Stimulated activated CD8-positive, alpha-beta memory T cell treated with anti-CD3 and anti-CD28 coated beads, Interleukin-7, amount 100 ng/mL, for 48 hours (primary cell): ENCODE measurements around the gene SMC4.

ENCODE experiments used
- DNase-seq, 2 donors: peaks; one replicate each; pipeline ENCODE4 v3.0.0-alpha.2; 2020; ENCODE audit warnings: low read depth in 1 of 2; ENCODE audit errors: extremely low read depth in 1 of 2

The SMC4 gene

DNA sequence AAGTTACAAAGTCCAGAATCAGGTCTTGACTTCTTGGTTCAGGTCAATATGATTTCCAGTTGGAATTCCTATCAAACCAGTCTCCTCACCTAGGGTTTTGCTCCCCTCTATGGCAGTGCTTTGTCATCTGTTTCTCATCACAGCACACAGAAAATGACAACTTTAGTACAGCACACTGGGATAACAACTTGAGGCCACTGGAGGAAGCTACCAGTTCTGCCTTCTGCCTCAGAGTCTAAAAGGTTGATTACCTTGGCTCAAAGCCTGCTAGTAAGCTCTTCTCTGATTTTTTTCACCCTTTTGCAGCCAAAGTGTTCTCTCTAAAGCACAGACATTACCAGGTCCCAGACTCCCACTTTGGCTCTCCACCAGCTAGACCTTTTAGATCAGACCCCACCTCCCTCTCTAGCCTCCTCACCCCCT, 75.0 kb downstream of the SMC4 start:
- no peak for DNase-seq

DNA sequence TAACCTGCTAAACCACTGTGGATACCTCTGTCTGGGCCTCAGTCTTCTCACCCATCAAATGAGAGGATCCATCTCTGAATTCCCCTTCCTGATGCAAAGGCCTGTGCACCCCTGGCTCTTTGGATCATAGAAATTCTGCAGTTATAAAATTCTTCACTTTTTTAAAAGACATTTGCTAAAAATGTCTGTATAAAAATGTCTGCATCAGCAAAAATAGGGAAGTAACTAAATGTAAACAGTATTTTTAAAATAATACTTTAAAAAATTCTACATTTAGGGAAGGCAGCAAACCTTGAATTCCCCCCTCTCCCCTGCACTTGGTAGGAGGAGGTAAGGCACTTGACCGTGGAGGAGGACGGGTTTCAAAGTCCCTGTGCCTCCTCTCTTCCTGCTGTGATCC, 75.7 kb downstream of the SMC4 start:
- no peak for DNase-seq

GRCh38 chr3:160475884-160476283, 76.4 kb downstream of the SMC4 start:
- no peak for DNase-seq

- DNase-seq, result no peak
Observed at GRCh38 chr3:160477750-160478149, 78.3 kb downstream of the SMC4 start.

DNA sequence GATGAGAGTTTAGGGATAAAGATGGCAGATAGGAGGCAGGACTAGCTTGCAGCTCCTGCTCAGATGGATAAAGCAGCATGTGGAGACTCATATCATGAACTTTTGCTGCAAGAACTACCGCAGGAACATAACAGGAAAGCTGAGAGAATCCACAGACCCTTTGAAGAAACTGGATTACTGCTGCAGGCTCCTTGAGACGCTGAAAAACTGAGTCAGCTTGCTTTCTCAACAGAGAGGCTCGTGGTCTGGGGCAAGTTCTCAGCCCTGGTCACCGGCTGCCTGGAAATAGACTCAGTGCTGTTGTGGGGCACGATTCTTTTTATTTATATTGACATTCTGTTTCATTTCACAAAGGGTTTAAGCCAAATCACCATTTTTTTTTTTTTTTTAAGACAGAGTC, 78.9 kb downstream of the SMC4 start:
- no peak for DNase-seq

DNA sequence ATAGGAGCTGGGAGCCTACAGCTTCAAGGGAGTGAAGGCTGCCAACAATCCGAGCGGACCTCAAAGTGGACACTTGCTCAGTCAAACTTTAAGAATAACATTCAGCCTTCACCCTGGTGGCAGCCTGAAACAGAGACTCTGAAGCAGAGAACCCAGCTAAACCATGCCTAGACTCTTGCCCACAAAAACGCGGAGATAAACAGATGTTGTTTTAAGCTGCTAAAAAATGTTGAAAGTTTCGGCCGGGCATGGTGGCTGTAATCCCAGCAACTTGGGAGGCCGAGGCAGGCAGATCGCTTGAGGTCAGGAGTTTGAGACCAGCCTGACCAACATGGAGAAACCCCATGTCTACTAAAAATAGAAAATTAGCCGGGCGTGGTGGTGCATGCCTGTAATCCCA, 79.9 kb downstream of the SMC4 start:
- DNase-seq, result no peak

DNA sequence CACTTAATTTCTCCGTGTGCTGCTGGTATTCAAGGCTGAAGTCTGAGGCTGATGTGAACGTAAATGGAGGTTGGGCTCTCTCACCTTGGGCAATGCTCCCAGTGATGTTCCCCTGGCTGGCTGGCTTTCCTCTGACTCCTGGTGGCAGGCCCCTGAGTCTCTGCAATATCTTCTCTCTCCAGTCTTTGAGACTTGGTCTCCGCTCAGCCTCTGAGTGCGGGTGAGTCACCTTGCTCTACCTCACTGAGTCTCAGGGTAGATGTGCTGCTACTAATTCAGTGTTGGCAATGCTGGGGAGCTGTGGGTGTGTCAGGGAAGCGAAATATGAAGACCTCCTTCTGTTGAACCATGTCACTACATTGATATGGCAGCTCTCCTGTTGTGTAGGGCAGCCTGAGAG, 81.5 kb downstream of the SMC4 start:
- DNase-seq, result no peak

DNA sequence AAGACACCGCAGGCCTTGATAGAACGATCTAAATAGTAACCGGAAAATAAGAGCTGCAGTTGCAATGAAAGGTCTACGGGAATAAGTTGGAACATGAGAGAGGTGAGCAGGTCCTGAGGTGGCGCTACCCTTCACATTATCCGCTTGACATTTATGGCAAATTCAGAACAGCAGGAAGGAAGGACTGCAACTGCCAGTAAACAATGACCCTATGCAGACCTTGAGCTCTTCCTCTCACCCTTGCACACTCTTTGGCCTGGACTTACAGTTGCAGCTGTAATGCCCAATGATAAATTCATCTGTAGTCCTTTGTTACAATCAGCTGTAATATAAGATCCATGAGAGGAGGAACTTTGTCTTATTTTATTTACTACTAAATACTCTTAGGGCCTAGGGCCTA, 82.4 kb downstream of the SMC4 start:
- DNase-seq, result no peak

DNA sequence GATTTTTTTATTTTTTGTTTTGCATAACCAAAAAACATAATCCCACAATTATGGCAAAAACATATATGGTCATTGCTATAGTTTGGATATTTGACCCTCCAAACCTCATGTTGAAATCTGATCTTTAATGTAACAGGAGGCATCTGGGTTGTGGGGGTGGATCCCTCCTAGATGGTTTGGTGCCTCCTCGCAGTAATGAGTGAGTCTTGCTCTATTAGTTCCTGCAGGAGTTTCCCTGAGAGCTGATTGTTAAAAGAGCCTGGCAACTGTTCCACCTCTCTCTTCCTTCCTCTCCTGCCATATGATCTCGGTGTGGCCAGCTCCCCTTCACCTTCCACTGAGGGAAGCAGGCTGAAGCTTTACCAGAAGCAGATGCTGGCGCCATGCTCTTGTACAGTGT, 83.3 kb downstream of the SMC4 start:
- DNase-seq, result no peak
